ENCODE results near the gene PBX1.
"Not testable (repeated sequence)": the region's sequence is repeated elsewhere in the genome, so short reads cannot be mapped to it uniquely, and the experiment has no call there.

The PBX1 gene

DNA sequence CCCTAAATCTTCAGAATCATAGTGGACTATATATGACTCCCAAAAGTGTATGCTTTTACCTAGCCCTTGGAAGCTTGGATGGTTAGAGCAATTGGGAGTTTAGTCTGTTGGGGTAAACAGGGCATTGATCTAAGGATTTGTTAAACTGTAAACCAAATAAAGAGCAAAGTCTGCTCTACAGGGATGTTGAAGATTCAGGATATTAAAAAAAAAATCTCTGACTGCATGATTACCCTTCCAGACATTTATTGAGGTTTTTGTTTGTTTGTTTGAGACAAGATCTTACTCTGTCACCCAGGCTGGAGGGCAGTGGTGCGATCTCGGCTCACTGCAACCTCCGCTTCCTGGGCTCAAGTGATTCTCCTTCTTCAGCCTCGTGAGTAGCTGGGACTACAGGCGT, 31.6 kb downstream of the PBX1 start:
- DNase-seq (ENCODE audit: low read depth): no peak

DNA sequence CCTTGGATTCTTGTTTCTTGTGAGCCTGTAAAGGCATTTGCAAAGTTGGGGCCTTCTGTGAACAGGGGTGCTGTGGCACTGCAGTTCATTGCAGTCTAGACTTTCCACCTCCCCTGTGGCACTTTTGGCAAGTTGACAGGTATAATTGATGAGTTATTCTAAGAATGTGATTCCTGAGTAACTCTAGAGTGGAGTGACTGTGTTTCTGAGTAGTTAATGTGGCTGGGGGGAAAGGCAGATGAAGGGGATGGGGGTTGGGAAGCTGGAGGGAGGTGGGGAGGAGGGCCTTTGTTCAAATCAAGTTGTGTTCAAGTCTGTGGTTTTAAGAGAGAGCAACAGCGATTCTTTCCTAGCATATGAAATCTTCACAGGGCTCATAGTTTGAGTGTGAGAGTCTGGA, 32.9 kb downstream of the PBX1 start:
- DNase-seq (ENCODE audit: low read depth): no peak

DNA sequence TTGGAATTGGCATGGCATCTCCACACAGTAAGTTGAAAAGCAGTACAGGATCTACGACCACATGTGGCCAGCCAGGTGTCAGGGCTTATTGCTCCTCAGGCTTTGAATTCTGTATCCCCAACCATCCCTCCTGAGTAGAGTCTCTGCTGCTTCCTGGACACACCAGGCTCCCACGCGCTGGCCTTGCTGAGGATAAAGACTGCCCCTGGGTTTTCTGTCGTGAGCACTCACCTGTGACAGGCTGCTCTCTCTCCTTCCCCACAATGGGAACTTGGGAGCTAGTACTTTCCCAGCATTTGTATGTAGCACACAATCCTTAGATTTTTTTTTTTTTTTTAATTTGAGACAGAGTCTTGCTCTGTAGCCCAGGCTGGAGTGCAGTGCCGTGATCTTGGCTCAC, 33.6 kb downstream of the PBX1 start:
- no peak for DNase-seq (ENCODE audit: low read depth)

DNA sequence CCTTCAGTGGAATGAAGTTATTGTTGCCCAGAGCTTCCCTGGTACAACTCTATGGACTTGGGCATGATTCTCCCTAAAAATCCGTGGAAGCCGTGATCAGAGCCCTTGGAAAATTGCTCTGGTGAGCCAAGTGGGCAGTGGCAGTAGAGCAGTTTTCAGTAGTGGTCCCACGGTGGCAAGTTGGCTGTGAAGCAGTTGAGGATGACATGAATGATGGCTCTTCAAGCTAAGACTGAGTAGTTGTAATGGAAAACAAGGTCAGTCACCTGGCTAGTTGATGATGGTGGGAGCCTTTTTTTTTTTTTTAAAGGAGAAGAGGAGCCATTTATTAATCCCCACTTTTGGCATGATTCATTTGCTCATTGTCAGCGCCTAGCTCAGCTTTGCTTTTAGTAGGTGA, 36.2 kb downstream of the PBX1 start:
- no peak for DNase-seq (ENCODE audit: low read depth)

DNA sequence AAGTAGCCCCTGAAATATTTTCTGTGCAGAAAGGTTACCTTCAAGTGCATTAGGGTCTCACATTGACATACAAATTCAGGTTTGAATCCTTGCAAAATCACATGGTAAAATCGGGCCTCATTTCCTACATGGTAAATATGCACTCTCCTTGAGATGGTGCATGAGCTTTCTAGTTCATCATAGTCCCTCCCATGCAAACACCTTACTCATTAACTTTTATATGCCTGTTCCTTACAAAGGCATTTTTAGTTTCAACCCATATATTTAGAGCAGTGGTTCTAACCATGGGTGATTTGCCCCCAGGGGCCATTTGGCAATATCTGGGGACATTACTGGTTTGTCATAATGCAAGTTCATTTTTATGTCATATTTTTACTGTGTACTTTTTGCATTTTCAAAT, 37.2 kb downstream of the PBX1 start:
- DNase-seq (ENCODE audit: low read depth): no peak

DNA sequence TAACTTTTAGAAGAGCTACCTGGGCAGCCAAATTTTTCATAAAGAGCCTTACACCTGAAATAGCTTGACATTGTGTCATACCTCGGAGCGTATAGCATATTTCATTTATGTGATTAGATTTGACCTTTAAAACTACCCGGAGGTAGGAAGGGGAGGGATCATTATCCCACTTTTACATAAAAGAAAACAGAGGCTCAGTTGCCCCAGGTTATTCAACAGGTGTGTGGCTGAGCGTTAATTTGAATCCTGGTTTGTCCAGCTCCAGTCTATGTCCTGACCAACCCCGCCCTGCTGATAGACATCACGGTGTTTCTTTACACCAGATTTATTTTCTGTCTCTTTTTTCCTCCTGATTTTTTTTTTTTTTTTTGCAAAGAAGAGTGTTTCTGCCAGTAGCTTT, 39.7 kb downstream of the PBX1 start:
- no peak for DNase-seq (ENCODE audit: low read depth)

DNA sequence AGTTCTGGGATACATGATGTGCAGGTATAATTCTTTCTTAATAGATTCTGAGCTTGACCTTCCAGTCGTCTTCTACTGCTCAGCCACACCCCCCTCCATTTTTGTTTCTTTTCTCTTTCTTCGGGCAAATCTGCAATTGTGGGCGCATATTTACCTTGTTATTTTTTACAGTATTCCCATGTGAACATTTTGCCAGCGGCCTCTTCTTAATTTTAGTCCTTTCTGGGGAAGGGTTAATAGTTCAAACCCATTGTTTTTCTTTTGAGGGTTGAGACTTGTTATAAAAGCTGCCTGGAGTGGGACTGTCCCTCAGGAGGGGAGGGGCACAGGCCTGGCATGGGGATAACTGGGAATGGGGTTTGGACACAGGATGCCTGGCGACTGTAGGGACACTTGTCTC, 40.3 kb downstream of the PBX1 start:
- DNase-seq (ENCODE audit: low read depth): no peak

DNA sequence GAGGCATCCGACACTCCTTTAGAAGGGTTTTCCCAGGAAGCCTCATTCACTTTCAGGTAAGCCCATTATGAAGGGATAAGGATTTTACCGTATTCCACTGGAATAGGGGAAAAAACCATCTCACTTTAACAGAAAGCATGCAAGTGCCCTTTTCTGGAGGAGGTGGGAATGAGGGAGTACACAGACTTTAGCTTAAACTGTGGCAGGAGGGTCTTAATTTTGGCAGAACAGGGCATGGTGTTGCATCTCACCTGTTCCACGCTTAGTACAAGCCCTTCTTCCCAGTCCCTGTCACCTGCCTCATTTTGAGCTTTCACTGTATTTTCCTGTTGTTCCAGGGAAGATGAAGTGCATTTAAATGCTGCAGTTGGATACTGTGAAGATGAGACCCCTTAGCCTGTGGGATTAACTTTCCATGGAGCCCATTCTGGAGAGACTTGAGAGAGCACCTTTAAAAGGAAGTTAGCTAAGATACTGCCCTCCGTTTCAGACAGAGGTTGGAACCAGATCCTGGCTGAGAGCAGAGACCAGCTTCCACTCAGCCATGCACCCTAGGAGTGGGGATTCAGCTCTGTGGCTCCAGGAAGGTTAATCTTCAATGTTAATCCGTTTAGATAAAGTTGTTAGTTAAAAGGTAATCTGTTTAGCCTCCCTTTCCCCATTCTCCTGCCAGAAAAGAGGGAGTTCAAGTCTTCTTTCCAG, 42.6 kb downstream of the PBX1 start:
- DNase-seq (ENCODE audit: low read depth): no peak

DNA sequence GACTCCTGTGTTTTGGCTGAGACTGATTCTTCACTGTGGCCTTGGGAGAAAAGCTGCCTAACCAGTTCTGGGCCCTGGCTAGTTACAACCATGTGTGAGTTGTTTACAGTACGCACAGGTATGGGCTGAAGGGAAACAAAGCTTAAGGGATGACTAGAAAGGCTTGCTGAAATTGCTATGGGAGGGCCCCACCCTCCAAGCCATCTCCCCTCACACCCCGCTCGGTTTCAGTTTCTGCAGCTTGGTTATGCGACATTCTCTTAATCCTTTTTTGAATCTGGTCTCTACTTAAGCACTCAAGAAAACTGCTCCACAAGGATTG, 43.1 kb downstream of the PBX1 start:
- DNase-seq (ENCODE audit: low read depth): no peak

DNA sequence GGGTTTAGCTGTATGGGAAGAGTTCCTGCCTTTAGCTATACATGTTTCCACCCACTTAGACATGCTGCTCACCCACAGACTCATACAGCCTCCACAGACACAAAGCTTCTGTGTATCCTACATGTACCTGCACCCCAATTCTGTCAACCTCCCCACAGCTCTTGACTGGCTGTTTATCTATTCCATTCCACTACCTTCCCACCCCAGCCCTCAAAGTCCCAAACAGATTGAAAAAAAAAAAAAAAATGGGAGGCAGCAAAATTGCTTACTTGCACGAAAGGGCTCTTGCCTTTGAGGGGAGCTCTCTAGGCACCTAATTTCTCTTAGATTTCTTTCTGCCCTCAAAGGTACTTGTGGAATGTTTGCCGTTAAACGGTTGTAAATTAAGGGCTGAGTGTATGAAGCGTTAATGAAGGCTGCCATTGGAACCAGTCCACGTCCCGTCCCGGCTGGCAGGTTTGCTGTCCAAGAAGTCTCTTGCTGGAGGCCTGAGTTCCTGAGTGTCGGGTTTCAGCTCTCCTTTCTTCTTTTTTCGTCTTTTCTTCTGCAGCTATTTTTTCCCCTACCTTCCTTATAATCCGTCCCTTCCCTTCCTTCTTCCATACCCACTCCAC, 43.6 kb downstream of the PBX1 start:
- DNase-seq (ENCODE audit: low read depth): no peak

DNA sequence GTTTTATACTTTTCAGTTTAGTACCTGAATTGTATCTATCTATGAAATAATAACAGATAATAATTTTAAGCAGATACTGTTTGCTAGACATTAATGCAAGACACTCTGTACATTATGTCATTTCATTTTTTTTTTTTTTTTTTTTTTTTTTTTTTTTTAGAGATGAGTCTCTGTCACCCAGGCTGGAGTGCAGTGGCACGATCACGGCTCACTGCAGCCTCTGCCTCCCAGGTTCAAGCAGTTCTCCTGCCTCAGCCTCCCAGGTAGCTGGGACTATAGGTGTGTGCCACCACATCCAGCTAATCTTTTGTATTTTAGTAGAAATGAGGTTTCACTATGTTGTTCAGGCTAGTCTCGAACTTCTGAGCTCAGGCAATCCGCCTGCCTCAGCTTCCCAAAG, 44.8 kb downstream of the PBX1 start:
- DNase-seq (ENCODE audit: low read depth): not testable (repeated sequence)

DNA sequence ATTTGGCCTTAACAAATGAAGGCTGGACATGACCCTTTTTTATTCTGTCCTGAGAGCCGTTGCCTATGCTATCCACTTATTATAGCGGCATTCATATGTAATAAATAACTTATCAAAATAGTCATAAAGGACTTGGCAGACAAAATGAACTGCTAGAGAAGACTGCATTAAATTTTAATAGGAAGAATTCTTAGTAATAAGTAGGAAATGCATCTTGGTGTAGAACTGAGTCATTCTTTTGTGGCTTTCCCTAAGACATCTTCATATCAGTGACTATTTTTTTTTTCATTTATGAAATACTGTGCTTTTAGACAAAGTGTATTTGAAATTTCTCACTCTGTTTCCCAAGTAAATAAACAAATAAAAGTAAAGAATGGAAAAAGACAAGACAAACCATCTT, 45.6 kb downstream of the PBX1 start:
- DNase-seq (ENCODE audit: low read depth): no peak

DNA sequence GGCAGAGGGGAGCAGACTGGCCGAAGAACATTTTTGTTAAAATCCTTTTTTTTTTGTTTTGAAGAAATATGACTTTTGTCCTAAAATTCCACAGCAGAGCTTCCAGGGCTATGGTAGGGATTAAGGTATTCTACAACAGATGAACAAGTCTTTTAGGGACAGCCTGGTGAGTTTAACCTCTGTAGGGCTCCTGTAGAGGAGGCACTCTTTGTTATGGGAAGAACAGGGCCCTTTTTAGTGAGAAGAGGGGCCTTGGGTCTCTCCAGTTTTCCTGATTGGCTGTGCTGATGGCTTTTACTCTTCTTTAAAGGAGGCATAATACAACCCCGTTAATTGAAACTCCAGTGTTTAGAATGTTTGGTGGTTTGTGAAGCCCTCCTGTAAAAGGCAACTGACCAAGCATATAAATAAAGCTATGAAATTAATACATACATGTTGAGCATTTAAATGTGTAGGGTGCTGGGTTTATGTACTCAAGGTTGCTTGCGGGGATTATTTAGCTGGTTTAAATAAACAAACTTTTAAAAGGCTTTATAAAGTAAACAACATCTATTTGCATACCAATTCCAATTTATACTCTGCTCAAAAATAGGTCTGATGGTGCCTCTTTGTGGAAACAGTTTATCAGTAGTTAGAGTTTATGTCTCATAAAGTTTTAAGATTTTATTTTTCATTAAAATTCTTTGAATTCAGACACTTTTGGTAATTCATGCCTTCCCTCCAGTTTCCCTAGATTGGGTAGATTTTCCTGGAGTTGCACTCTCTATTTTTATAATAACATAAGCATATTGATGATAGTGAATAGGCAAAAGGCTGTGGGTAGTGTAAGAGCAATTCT, 46.5 kb downstream of the PBX1 start:
- no peak for DNase-seq (ENCODE audit: low read depth)

DNA sequence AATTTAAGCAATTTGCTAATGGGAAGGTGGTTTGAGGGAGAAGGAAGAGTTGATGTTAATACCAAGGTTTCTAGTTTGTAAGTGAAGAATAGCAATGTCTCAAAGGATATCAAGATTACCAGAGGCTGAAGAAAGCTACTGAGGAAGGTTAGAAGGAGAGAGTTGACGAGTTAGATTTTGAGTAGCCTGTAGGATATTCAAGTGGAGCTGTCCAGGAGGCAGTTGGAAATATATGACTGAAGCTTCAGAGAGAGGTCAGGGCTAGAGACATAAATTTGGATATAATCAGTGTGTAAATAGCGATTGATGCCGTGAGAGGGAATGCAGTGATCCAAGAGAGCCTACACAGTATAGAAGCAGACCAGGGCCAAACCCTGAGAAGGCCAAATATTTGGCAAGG, 48.4 kb downstream of the PBX1 start:
- DNase-seq (ENCODE audit: low read depth): no peak

DNA sequence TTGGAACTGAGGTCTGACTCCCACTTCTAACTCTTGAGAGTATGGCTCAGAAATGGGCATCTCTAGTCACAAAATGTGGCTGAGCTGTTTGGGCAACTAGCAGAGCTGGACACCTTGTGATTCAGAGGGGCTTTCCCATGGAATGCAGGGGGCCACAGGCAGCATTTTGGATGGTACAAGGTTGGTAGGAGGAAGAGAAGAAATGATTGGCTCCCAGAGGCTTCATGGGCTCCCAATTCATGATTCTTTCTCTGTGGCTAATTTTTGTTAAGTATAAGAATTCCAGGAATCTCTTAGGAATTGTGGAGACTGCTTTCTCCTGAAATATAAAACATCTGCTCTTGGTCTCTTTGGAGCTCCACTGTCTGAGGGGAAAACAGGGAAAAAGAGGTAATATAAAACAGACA, 49.7 kb downstream of the PBX1 start:
- no peak for DNase-seq (ENCODE audit: low read depth)

DNA sequence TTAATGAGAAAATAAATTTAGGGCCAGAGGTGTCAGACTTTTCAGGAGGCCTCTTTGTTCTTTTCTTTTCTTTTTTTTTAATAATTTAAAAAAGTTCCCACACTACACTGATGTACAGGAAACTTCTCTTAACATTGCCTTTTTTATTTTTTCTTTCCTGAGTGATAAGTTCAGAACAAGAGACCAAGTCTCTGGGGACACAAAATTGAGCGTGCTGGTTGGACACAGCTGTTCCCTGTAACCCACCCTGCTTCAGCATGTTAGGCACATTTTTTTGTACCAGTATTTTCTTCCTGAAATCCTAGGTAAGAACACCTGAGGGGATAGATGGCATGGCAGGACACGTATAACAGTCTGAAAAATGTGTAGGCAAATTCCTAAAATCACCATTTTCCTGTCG, 50.1 kb downstream of the PBX1 start:
- DNase-seq (ENCODE audit: low read depth): no peak

DNA sequence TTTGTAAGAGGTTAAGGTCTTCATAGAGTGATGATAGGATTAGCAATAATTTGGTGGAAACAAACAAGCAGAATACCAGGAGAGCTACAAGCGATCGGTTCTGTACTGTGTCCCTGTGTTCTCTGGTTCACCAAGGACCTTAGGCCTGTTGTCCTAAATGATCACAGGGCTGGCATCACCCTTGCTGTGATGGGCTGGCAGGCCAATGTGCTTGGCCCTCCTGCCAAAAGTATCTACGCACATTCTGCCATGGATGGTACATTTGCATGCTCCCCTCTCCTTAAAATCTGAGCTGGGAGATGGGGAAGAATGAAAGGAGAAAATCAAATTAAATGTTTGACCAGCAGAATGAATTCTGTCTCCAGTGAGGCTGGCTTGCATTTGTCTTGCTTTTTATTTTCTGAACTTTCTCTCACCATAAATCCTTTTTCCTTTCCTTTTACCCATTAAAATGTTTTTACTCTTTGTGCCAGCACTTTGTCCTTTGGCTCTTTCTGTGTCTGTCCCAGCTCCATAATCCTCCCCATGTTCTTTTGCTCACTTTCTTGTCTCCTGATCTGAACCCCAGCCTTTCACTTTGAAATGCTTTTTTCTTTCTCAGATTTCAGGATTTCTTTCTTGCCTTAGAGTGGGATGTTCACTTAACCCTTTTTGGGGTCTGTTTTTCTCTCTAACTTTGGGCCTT, 51.7 kb downstream of the PBX1 start:
- no peak for DNase-seq (ENCODE audit: low read depth)

DNA sequence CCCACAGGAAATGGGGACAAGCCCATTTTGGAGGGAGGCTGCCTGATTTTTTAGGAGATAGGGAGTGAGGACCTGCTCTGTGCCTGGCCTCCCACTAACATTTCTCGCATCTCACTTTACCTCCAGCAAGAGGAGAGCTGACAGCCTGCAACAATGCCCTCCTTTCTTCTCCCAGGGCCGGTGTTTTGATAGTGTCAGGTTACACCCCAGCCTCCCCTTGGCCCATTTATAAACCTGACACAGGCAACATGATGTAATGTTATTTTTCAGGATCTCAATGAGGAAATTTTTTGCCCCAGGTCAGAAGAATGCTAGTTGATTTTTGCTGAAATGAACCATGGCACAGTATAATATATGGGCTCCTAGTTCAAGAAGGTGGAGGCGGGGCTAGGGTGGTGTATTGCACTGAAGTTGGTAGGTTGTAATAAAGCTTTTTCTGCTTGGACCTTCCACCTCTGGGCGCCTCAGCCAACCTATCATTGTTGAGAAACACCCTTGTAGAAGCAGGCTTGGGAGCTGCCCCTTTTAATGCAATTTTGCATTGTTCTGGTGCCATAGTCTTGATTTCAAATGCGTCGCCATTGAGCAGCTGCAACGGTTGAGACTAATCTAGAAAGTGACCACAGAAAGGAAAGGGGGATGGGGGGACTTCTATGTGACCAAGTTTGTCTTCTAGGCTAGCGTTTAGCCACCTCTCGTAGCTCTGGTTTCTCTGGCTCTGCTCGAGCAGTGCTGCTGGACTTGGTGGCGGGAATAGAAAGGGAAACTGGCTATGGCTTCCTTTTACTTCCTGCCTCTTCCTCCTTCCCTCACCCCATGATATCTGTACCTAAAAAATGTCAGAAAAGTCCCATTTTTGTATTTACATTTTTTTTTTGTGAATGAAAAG, 53.0 kb downstream of the PBX1 start:
- no peak for DNase-seq (ENCODE audit: low read depth)

DNA sequence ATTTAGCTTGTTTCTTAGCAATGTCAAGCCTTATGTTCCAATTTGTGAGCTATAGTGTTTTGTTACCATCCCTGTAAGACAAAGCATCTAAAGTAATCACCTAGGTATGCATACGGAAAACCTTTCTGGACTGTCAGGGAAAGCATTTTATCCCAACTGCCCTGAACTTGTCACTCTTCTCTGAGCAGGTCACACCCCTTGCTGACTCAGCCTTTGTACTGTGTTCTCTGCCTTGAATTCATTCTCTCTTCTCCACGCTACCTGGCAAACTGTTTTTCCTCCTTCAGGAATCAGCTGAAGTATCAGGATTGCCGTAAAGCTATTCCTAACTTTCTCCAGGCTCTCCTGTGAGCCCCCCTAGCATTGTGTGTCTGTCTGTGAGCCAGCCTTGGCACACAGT, 54.2 kb downstream of the PBX1 start:
- DNase-seq (ENCODE audit: low read depth): no peak

DNA sequence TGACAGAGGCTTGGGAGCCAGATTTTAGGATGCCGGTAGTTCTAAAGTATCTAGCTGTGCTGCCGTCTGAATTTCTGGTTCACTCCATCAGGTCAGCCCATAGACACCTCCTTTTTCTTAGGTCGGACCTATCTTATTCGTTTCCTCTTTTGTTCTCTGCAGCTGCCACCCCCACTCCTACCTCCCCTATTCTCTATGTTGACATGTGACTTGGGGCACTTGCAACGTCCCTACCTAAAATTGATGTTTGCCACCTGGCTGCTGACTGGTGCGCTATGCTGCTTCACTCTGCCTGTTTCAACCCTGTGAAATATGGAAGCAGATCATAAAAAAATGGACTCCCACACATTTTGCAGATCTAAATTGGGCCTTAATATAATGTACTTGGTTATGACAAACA, 55.3 kb downstream of the PBX1 start:
- DNase-seq (ENCODE audit: low read depth): no peak

DNA sequence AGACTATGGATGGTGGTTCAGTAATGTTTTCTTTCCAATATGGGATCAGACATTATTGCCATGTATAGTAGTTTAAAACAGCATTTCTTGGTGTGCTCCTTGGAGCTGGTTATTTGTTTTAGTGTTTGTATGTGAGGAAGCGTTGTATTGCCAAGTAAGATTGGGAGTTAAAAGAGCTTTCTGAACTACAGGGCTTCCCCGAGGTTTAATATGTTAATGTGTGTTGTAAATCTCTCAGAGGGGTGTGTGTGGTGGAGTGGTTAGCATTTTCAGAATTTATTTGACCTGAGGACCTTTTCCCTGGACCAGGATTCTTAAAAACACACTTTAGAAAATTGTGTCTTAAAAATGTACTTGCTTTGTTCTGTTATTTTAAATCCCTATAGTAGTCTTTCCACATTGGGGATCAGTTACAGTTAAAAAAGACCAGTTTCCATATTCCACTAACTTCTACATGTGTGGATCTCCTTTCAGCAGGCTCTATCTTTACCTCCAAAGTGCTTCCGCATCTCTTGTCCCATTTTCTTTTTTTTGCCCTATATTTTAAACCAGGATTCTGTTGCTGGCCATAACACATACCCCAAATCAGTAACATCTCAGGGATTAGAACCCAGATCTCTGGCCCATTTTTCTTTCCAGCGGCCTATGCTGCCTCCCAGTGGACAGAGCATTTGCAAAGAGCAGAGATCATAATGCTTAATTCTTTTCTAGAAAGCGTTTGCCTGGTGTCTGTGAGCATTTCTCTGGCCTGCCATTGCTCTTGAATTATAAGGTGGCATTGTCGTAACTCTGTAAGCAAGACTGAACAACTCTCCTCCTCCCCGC, 58.6 kb downstream of the PBX1 start:
- DNase-seq (ENCODE audit: low read depth): no peak
